Activated CD4-positive, alpha-beta T cell treated with anti-CD3 and anti-CD28 coated beads, Interleukin-2, amount 50 U/mL, for 4 hours (primary cell): ENCODE measurements around the gene KRT85.
"Not testable (repeated sequence)": the region's sequence is repeated elsewhere in the genome, so short reads cannot be mapped to it uniquely, and the experiment has no call there.

Source experiments
- DNase-seq, 2 experiments: peaks; one replicate each; pipeline ENCODE4 v3.0.0-alpha.2; 2020

The KRT85 gene

DNA sequence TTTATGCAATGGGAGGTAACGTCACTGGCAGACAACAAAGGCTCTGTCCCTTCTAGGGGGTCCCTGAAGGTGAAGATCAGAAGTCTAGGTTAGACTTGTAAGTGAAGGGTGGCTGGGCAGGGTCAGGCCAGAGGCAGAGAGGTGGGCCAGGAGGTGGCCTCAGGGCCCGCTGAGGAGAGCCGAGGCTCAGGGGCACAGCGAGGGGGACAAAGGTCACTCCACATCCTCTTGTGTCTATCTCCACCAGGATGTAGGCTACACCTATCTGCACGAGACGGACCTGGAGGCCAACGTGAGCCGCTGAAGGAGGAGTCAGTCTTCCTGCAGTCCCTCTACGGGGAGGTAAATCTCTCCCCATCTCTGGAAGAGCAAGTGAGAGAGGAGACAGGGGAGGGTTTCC lies 20.3 kb downstream of the KRT85 start:
- DNase-seq, result no peak

DNA sequence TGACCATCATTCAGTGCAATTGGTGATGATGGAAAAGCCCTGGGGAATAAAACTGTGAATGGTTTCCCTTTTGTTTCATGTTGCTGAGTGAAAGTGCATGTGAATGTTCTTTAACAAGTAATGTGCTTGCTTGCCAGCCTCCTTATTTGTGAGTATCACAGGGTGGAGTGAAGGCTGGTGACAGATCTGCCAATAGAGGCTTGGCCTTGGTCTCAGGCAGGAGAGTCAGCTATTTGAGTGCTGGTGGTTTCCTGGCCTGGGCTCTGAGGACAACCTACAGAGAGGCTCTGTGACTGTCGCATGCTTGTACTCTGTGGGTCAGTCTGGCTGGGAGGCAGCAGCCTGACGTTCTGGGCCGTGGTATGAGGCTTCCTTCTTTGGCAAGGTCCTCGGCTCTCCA lies 20.7 kb downstream of the KRT85 start:
- no peak for DNase-seq

DNA sequence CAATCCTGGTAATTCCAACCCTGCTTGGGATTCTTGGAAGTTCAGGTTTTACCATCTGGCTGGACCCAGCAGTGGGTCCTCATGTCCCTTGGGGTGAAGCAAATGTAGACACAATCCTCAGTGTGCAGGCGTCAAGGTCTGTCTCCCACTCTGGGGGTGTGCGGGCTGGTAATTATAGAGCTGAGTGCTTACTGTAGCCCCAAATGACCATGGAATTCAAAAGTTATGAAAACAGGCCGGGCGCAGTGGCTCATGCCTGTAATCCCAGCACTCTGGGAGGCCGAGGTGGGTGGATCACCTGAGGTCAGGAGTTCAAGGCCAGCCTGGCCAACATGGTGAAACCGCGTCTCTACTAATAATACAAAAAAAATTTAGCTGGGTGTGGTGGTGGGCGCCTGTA lies 22.2 kb downstream of the KRT85 start:
- not testable (repeated sequence) for DNase-seq

DNA sequence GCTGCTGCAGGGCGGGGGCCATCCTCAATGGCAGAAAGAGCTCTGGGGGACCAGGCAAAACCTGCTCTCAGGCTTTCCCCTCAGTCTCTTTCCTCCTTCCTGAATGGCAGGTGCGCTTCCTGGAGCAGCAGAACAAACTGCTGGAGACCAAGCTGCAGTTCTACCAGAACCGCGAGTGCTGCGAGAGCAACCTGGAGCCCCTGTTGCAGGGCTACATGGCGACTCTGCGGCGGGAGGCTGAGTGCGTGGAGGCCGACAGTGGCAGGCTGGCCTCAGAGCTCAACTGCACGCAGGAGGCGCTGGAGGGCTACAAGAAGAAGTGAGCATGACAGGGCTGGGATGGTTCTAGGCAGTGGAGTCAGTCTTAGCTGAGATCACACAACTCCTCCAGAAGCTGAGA lies 23.2 kb downstream of the KRT85 start:
- DNase-seq, result no peak

DNA sequence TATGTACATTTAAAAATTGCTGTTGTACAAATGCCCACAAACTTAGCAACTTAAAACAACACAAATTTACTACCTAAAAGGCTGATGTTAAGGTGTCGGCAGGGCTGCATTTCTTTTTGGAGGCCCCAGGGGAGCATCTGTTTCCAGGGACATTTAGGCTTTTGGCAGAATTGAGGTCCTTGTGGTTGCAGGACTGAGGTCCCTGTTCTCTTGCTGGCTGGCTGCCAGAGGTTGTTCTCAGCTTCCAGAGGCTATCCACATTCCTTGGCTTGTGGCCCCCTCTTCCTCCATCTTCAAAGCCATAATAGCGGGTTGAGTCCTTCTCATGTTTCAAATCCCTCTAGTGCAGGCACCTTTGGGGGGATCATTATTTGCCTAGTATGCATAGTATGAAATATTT lies 23.7 kb downstream of the KRT85 start:
- DNase-seq, result no peak

DNA sequence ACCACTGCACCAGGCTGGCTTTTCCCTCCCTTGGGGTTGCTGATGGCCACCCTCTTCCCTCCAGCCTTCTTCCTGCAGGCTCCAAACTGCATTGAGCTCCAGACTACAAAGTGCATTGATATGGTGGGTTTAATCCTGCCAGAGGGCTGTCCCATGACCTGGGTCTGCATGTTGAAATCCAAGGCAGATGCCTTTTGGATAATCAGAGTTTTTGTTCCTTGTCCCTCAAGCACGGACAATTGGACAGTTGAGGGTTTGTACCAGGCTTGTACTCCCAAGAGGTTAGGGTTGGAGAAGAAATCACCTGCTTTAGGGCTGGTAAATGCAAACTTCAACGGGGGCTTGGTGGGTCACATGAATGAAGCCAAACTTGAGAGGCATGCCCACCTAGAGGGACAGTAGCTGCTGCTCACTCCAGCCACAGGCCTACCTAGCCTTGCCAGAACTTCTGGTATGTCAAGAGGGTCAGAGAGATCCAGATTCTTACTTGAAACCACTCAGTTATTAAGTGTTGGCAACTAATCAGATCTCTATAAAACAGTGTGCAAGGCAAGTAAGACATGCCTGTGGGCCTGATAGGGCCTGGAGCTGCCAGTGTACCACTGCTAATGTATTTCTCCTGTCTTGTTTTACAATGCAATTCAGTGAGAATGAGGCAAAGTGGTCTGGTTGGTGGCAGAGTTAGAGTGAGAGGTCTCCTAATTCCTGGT lies 24.3 kb downstream of the KRT85 start:
- DNase-seq, result no peak

DNA sequence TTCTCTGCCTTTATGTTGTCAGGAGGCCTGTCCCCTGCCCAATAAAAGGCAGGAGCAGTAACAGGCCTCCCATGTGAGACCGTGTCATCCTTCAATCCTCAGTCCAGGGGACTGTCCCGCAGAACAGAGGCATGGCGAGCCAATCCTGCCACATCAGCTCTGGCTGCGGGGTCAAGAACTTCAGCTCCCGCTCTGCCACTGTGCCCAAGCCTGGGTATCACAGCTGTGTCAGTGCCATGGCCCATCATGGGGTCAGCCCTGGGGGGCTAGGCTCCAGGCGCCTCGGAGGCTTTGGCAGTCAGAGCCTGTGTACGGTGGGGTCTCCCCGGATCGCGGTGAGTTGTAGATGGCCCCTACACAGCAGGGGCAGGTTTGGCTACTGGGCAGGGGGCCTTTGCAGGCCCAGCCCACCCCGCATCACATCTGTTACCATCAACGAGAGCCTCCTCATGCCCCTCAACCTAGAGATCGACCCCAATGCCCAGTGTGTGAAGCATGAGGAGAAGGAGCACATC lies 26.2 kb downstream of the KRT85 start:
- DNase-seq, result no peak

DNA sequence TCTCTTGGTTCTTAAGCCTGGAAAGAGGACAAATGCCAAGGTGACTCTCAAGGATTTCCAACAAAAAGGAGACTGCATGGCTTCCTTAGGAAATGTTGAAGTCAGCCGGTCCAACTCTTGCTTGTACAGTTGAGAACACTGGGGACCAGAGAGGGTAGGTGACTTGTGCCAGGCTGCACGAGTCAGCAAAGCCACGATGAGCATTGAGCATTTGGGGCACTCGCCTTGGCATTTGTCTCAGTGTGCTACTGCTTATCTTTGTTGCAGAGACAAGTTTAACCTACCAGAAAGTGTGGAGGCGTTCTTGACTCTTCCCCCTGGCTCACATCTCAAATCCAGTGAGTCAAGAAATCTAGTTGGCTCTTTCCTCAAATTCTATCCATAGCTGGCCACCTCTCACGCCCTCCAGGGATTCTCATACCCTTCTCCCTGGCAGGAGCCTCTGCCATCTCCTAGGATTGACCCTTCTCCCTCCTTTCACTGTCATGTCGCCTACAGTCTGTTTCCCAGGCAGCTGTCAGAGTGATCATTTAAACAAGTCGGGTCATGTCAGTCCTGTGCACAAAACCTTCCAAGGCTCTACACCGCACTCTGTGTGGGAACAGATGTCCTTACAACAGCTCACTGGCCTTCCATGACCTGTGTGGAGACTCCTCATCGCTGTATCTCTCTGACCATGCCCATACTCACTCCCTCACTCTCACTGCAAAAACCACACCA lies 28.9 kb downstream of the KRT85 start:
- no peak for DNase-seq

DNA sequence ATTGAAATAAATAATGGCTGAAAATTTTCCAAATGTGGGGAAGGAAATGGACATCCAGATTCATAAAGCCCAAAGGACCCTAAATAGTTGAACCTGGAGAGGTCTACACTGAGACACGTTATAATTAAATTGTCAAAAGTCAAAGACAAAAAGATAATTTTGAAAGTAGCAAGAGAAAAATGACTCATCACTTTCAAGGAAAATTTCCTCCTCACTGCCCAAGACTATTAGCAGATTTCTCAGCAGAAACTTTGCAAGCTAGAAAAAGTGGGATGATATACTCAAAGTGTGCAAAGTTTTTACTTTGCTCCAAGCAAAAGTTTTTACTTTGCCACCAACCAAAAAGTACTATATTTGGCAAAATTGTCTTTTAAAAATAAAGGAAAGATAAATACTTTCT lies 30.2 kb downstream of the KRT85 start:
- DNase-seq, result no peak

DNA sequence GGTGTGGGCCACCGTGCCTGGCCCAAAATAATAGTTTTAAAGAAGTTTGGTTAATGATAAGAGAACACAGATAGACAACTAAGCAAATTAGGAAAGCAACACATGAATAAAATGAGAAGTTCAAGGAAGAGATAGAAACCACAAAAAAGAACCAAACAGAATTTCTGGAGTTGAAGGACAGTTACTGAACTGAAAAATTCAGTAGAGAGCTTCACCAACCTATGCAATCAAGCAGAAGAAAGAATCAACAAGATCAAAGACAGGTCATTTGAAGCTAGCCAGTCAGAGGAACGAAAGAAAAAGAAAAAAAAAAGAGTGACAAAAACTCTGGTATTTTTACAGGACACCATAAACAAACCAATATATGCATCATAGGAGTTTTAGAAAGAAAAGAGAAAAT lies 30.6 kb downstream of the KRT85 start:
- no peak for DNase-seq

DNA sequence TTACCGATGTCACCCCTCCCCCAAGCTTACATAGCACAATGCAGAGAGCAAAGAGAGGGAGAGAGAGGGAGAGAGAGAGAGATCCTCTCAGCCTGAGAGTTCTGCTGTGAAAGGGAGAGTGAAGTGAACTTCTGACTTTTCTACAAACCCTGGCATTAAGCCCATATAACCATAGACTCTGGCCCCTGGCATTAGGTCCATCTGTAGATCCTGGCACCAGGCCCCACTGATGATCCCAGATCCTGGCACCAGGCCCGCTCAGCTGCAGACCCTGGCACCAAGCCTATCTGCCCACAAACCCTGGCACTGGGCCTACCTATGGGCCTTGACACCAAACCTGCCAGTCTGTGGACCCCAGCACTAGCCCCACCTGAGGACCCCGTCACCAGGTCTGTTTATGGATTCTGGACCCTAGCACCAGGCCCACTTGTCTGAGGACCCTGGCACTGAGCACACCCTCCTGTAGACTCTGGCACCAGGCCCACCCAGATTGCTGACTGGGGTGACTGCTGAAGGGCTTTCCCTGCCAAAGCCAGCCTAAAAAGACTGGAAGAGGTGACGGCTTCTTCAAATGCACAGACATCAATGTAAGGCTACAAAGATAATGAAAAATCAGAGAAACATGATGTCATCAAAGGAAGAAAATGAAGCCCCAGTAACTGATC lies 31.6 kb downstream of the KRT85 start:
- DNase-seq, result no peak

DNA sequence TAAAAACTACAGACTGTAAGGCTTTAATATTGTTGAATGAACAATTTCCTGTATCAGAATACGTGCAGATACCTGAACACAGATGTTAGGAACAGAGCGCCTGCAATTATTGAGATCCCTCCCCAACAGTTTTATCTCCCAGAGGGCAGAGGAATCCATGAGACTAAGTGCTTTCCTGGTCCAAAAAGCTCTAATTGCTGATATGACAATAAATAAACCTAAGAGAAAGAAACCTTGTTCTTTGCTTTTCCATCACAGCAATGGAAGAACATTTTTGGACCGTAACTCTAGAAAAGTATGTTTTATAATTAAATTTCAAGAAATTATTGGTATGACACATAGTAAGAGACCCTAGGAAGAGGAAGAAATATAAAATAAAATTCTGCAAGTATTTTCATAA lies 33.1 kb downstream of the KRT85 start:
- DNase-seq, result no peak

DNA sequence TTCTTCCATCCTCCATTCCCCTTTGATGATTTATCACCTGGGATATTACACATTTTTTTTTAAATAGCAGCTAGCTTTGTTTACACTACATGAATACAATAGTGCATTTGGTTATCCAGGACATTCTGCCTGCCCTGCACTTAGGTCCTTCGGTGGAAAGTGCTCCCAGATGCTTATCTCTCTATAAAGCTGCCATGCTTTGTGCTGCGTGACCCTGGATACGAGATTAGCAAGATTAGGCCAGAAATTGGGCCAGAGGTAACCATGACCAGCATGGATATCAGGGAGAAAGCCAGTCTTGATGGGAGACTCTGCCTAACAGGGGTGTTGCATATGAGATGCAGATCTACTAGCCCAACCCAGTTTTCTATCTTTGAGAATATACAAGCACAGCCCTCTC lies 34.0 kb downstream of the KRT85 start:
- no peak for DNase-seq

DNA sequence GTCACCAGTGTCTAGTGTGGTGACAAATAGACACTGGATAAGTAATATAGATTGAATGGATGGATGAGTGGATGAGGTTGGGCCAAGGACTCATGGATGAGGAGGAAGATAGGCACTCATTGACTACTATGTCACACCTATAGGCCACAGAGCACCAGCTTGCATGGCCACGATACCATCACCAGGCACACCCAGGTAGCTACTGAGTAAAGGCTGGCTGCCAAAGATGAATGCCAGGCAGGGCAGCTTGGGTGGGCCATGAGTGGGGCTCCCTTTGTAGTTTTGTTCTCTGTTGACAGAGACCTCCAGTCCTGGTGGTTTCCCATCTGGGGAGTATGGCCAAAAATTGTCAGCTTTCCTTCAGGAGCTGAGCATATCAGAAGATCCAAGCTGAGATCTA lies 34.9 kb downstream of the KRT85 start:
- no peak for DNase-seq

DNA sequence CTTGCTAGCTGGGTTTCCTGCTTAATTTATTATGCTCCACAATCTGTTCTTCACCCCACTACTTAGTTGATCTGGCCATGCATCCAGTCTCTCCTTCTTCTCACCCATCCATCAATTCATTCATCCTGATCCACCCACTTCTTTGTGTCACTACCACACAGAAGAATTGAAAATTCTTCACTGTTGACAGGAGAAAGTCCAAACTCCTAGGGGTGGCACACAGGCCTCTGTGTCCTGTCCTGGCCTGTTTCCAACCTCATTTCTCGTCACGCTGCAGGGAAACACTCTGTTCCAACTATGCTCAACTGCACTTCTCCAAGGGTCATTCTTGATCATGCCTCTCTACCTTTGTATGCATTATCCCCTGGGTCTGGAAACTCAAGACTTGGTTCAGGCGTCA lies 35.4 kb downstream of the KRT85 start:
- DNase-seq, result no peak

DNA sequence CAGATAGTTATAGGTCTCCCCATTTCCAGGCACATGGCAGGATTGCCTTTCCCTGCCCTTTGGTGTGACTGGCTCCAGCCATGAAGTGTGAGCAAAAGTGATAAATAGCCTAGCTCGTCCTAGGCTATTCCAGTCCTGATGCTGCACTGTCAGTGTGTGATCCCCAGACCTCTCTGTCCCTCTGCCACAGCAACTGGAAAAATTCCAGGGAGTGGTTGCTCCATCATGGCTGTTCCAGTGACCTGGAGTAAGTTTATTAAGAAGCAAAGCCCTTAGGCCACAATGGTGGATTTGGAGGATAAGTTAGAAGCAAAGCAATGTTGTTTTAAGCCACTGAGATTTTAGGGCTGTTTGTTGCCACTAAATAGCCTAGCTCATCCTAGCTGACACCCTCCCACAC lies 36.2 kb downstream of the KRT85 start:
- DNase-seq, result no peak

DNA sequence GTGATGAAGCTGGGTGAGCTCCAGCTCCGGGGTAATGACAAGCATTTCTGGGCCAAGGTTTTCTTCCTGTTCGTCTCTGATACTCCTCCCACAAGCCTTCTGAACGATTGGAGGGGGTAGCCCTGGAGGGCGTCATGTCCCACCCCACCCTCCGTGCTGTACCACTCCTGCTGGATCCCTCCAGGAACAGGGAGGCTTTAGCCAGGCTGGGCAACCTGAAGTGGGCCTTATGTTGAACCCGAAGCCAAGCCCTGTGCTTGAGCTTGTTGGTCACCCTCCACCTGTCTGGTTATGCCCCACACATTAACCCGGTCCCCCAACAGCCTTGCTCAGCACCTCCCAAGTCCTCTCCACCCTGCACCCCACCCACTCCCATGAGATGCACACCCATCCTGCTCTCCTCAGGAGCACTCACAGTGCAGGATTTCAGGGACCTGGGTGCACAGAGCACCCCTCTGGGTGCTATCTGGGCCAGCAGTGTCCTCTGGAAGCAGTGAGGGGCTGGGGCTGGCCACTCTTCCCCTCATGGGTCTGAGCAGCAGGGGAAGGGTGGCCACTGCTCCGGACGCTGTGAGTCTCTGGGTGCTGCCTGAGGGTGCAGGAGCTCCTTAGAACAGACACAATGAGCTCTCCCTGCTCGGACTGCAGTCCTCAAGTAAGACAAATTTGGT lies 39.3 kb downstream of the KRT85 start:
- DNase-seq, result no peak

DNA sequence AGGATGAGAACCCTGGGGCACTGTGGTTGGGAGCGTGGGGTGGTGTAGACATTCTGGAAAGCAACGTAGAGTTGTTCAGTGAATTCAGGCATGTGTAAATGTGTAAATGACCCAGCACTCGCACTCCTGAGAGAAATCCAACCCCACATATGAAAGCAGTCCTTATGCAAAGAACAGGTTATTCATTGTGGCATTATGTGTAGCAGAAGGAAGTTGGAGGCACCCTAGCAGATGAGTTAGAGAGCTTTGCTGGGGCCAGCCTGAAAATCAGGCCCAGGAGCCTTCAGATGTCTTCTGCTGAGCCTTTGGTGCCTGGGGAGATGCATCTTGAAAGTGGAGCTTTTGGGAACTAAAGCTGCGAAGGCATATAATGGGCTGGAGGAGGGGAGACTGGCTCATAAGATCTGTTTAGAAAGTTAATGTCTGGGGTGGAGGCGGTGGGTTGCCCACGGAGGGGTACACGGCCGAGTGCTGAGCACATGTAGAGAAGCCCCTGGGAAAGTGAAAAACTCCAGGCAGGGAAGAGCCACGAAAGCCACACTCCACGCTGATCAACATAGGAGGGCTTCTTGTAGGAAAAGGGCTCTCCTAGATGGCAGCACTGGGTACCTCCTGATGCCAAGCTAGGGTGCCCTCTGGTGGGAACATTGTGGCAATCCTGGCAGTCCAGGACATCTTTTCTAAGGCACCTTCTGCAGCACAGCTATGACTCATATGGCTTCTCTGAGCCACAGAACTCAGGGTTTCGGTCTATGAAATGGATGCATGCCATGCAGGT lies 40.0 kb downstream of the KRT85 start:
- peak; percentile 76 to 79 for DNase-seq

DNA sequence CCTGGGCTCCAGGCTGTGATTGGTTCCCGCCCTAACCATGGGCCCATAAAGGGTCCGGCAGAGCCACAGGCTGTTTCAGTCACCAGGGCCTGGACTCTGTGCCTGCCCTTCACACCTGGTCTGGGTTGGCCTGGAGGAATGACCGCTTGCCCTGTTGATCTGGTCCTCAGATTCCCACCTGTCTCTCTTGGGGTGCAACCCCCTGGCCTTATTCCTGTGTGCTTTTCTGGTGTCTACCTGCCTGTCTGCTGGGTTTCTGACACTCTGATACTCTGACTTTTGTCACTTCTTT lies 43.2 kb downstream of the KRT85 start:
- DNase-seq, result no peak

DNA sequence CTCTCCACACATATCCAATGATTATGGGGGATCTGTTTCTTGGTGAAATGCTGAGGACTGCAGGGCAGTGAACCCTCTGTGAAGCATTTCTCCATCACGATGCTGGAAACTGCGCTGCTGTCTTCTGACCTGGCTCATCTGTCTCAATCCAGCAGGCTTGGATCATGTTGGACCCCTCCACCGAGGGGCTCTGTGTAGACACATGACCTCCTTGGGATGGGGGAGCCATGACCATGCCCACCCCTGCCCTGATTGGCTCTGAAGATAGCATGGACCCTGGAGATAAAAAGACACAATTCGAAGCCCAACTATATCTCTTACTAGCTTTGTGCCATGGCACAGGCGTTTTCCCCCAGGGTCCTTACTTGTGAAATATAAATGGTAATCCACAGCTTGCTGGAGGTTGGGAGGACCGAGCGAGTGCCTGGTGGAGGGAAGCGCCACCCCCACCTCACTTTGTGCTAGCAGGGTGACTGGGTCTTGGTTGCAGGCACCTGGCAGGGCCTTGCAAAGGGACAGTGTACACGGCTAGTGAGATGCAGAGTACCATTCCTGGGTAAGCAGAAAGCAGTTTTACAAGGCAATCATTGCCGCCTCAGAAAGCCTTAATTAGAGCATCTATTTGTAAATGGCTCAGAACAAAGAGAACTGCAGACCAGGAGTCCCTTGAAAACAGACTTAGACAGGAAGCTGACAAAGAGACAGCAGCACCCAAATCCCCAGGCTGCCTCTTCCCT lies 43.7 kb downstream of the KRT85 start:
- no peak for DNase-seq

DNA sequence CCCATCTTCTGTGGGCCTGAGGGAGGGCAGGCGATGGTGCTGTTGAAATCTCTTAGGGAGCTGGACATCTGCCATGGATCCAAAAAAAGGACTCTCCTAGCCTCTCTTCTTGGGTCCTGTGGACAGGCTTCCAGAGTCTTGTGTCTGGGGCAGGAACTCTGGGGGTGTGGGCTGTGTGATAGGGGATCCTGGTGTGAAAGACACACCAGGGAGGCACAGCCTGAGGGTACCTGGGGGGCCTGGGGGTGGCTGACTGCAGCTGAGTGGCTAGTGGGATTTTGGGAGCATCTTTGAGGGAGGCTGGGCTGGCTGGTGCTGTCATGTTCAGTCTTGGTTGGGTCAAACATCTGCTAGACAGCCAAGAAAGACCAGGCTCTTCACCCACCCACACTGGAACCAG lies 44.3 kb downstream of the KRT85 start:
- no peak for DNase-seq

DNA sequence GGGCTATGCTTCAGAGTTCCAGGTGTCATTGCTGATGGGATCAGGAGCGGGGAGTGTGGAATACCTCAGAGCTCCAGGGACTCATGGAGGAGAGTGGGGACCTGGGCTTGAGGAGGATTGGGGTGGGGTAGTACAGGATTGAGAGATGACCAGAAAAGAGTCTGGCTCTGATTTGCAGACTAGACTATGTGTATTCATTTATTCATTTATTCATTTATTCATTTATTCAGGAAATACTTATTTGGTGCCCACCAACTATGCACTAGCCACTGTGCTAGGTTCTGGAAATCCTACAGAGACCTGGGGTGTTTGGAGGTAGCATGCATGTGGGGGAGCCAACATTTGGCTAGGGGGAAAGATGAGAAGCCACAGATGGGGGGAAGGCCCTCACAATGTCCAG lies 45.2 kb downstream of the KRT85 start:
- no peak for DNase-seq
